ENCODE data around the gene MBD6. TPM values are rescaled to one million over a fixed set of nuclear protein-coding genes. Genes with fewer than 3 reads are reported as not detected.

Gene MBD6
- total RNA-seq, 1 donor from 2014 or later = 85.8 TPM

GRCh38 chr12:57545809-57546437, 23.3 kb downstream of the MBD6 start:
- H3K27ac ChIP-seq = peak overlapping the region; percentile 87
- H3K9me3 ChIP-seq = no peaks in the 10 kb centered on the region
- peaks cover 27% of the 10 kb centered on the region for H3K27me3 ChIP-seq
- intact Hi-C loops (cut with DNase I) = no loop called here
- H3K4me3 ChIP-seq = peak overlapping the region; percentile 87
- TF ChIP-seq, protein P1, sequence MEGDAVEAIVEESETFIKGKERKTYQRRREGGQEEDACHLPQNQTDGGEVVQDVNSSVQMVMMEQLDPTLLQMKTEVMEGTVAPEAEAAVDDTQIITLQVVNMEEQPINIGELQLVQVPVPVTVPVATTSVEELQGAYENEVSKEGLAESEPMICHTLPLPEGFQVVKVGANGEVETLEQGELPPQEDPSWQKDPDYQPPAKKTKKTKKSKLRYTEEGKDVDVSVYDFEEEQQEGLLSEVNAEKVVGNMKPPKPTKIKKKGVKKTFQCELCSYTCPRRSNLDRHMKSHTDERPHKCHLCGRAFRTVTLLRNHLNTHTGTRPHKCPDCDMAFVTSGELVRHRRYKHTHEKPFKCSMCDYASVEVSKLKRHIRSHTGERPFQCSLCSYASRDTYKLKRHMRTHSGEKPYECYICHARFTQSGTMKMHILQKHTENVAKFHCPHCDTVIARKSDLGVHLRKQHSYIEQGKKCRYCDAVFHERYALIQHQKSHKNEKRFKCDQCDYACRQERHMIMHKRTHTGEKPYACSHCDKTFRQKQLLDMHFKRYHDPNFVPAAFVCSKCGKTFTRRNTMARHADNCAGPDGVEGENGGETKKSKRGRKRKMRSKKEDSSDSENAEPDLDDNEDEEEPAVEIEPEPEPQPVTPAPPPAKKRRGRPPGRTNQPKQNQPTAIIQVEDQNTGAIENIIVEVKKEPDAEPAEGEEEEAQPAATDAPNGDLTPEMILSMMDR (IDR thresholded peaks at IDR 0.05) = no peak
- ATAC-seq (peak; percentile 1), DNase-seq (peak; percentile 16)
- H3K4me1 ChIP-seq = peaks cover 13% of the 10 kb centered on the region
- peaks cover 18% of the 10 kb centered on the region for H3K36me3 ChIP-seq

DNA sequence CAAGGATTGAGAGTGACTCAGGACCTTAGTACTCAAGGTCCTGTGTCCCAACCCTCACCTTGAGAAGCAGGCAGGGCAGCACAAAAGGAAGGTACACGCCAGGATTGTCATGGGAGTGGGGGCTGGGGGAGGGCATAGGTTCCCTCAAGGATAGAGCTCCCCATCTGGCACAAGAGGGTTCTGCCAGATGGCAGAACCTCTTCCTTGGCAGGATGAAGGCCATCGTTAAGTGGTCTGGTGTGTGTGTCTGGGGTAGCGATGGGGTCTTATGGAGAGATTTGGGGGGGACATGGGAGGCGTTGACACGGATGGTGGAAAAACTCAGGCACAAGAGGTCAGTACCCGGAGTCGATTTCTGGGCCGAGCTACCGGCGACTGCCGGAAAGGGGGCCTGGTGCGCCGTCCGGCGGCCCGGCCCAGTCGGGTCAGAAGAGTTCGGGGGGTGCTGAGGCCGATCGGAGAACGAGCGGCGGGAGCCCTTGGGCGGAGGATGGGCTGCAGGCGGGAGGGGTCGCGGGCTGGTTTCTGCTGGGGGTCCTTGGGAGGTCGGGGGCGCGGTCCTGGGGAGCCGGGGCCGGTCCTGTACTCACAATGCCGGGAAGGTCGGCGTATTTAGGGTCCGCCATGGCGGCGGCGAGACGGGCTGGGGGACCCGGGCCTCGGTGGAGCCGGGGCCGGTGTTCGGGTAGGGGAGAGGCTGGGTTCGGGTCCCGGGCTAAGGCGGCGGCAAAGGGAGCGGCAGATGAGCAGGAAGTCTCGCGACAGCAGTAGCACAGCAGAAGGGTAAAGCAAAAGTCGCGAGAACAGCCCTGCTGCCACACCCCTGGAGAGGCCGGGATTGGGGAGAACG, 24.0 kb downstream of the MBD6 start, which contains the start of gene DCTN2:
TSS of gene DCTN2 (minus strand) at position 755 of the 850 bp plus-strand sequence. CDS start at position 626, 129 bp downstream.
- peaks cover 13% of the 10 kb centered on the region for H3K4me1 ChIP-seq

GRCh38 chr12:57547288-57548012, 24.8 kb downstream of the MBD6 start:
- ATAC-seq = no peak
- Histone ChIP-seq H3K27me3 (peaks cover 27% of the 10 kb centered on the region), H3K9me3 (no peaks in the 10 kb centered on the region), H3K4me3 (peak overlapping the region; percentile 87), H3K4me1 (peaks cover 13% of the 10 kb centered on the region), H3K36me3 (peaks cover 3% of the 10 kb centered on the region), H3K27ac (no peak overlapping the region)
- DNase-seq = no peak
- intact Hi-C loops (cut with DNase I) = no loop called here
- TF ChIP-seq, protein P1 (IDR thresholded peaks at IDR 0.05) = no peak

More for the DNA sequence above, 24.0 kb downstream of the MBD6 start, which contains the start of gene DCTN2:
- Histone ChIP-seq H3K27me3 (peaks cover 27% of the 10 kb centered on the region), H3K36me3 (peaks cover 10% of the 10 kb centered on the region), H3K27ac (peak within 1 kb of the TSS; percentile 87), H3K4me3 (peak within 1 kb of the TSS; percentile 87), H3K9me3 (no peaks in the 10 kb centered on the region)
- TF ChIP-seq, protein P1 (IDR thresholded peaks at IDR 0.05) = peak; percentile 8
- intact Hi-C loops (cut with DNase I) = no loop called here
- ATAC-seq (peak; percentile 97), DNase-seq (peak; percentile 96)

DNA sequence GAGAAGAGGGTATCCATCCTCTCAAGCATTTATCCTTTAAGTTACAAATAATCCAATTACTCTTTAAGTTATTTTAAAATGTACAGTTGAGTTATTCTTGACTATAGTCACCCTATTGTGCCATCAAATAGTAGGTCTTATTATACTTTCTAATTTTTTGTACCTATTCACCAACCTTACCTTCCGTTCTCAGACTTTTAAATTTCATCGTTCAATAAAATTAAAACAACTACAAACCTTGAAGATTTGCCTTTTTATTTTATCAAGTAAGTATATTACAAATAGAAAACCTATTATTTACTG, 25.3 kb downstream of the MBD6 start:
- intact Hi-C loops (cut with DNase I) = no loop called here
- TF ChIP-seq, protein P1 (IDR thresholded peaks at IDR 0.05) = no peak
- Histone ChIP-seq H3K36me3 (no peaks in the 10 kb centered on the region), H3K27me3 (peaks cover 27% of the 10 kb centered on the region), H3K27ac (no peak overlapping the region), H3K9me3 (no peaks in the 10 kb centered on the region), H3K4me1 (peaks cover 13% of the 10 kb centered on the region), H3K4me3 (no peak overlapping the region)
- no peak for DNase-seq
- no peak for ATAC-seq

DNA sequence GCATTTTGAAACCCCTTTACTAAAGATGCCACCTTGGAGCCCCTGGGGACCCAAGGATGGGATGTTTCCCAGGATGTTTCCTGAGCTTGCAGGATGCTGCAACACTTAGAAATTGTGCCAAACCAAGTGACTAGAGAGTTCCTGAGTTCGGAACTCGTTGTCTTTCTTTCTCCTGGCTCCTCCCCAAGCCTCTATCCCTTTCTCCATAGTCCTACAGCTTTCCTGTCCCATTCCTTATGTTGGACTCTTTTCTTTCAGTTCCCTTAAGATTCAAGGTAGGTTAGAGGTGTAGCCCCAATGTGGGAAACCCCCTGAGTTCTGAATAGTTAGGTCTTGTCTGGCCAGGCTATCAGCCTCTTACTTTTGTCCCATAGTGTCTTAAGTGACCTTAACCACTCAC, 25.9 kb downstream of the MBD6 start:
- Histone ChIP-seq H3K27me3 (peaks cover 27% of the 10 kb centered on the region), H3K4me1 (peaks cover 13% of the 10 kb centered on the region), H3K27ac (no peak overlapping the region), H3K9me3 (no peaks in the 10 kb centered on the region), H3K4me3 (no peak overlapping the region), H3K36me3 (no peaks in the 10 kb centered on the region)
- ATAC-seq (no peak), DNase-seq (no peak)
- TF ChIP-seq, protein P1 (IDR thresholded peaks at IDR 0.05) = no peak
- intact Hi-C loops (cut with DNase I) = no loop called here

All from upper lobe of right lung (tissue), 1 donor.